Measurements from ENCODE around the gene TEX22.

DNA sequence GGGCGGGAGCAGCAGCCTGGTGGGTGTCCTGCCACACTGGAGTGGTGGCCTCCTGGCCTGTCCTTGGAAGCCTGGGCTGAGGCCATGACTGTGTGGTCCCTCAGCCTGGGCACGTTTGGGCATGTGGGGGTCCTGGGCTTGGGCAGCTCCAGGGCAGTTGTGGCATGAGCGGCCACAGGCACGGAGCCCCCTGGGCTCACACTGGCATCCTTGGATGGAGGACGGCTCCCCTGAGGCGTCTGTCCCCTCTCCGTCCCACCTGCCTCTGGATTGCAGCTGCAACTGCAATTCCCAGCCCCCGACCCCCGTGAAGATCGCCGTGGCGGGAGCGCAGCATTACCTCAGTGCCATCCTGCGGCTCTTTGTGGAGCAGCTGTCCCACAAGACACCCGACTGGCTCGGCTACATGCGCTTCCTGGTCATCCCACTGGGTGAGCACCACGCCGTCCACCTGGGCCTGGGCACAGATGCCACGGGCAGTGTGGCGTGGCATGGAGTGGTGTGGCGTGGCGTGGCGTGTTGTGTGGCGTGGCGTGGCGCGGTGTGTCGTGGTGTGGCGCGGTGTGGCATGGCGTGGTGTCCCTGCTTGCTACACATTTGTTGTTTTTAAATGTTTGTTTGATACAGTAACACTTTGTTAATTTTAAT, 15.1 kb upstream of the TEX22 start:
- TF ChIP-seq CTCF (IDR thresholded peaks at IDR 0.05) (no peak), JUN (CRISPR knock-in tag; IDR thresholded peaks at IDR 0.05) (no peak), NFYB (CRISPR knock-in tag; conservative IDR thresholded peaks at IDR 0.05; ENCODE audit: low read depth) (no peak), ATF2 (CRISPR knock-in tag; IDR thresholded peaks at IDR 0.05; ENCODE audit: borderline replicate concordance, low read depth) (no peak), PRDM15 (CRISPR knock-in tag; IDR thresholded peaks at IDR 0.05) (no peak), TEAD4 (CRISPR knock-in tag; IDR thresholded peaks at IDR 0.05) (no peak), ZBTB21 (CRISPR knock-in tag; IDR thresholded peaks at IDR 0.05; ENCODE audit: borderline replicate concordance) (no peak), NR2C2 (CRISPR knock-in tag; IDR thresholded peaks at IDR 0.05) (no peak), GABPB1 (CRISPR knock-in tag; IDR thresholded peaks at IDR 0.05) (no peak), PRRX2 (CRISPR knock-in tag; IDR thresholded peaks at IDR 0.05) (no peak), MAX (CRISPR knock-in tag; IDR thresholded peaks at IDR 0.05) (no peak)
- TF ChIP-seq, protein P1, sequence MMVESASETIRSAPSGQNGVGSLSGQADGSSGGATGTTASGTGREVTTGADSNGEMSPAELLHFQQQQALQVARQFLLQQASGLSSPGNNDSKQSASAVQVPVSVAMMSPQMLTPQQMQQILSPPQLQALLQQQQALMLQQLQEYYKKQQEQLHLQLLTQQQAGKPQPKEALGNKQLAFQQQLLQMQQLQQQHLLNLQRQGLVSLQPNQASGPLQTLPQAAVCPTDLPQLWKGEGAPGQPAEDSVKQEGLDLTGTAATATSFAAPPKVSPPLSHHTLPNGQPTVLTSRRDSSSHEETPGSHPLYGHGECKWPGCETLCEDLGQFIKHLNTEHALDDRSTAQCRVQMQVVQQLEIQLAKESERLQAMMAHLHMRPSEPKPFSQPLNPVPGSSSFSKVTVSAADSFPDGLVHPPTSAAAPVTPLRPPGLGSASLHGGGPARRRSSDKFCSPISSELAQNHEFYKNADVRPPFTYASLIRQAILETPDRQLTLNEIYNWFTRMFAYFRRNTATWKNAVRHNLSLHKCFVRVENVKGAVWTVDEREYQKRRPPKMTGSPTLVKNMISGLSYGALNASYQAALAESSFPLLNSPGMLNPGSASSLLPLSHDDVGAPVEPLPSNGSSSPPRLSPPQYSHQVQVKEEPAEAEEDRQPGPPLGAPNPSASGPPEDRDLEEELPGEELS (CRISPR knock-in tag; IDR thresholded peaks at IDR 0.05) = no peak
- TF ChIP-seq, protein P2, sequence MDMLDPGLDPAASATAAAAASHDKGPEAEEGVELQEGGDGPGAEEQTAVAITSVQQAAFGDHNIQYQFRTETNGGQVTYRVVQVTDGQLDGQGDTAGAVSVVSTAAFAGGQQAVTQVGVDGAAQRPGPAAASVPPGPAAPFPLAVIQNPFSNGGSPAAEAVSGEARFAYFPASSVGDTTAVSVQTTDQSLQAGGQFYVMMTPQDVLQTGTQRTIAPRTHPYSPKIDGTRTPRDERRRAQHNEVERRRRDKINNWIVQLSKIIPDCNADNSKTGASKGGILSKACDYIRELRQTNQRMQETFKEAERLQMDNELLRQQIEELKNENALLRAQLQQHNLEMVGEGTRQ (CRISPR knock-in tag; IDR thresholded peaks at IDR 0.05) = no peak
- TF ChIP-seq, protein P3, sequence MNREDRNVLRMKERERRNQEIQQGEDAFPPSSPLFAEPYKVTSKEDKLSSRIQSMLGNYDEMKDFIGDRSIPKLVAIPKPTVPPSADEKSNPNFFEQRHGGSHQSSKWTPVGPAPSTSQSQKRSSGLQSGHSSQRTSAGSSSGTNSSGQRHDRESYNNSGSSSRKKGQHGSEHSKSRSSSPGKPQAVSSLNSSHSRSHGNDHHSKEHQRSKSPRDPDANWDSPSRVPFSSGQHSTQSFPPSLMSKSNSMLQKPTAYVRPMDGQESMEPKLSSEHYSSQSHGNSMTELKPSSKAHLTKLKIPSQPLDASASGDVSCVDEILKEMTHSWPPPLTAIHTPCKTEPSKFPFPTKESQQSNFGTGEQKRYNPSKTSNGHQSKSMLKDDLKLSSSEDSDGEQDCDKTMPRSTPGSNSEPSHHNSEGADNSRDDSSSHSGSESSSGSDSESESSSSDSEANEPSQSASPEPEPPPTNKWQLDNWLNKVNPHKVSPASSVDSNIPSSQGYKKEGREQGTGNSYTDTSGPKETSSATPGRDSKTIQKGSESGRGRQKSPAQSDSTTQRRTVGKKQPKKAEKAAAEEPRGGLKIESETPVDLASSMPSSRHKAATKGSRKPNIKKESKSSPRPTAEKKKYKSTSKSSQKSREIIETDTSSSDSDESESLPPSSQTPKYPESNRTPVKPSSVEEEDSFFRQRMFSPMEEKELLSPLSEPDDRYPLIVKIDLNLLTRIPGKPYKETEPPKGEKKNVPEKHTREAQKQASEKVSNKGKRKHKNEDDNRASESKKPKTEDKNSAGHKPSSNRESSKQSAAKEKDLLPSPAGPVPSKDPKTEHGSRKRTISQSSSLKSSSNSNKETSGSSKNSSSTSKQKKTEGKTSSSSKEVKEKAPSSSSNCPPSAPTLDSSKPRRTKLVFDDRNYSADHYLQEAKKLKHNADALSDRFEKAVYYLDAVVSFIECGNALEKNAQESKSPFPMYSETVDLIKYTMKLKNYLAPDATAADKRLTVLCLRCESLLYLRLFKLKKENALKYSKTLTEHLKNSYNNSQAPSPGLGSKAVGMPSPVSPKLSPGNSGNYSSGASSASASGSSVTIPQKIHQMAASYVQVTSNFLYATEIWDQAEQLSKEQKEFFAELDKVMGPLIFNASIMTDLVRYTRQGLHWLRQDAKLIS (CRISPR knock-in tag; IDR thresholded peaks at IDR 0.05; ENCODE audit: borderline replicate concordance) = no peak

Data from WTC11 (cell line).